ENCODE results near the gene DACH1. TPM values are rescaled to one million over a fixed set of nuclear protein-coding genes. Genes with fewer than 3 reads are reported as not detected.

DACH1 gene
- total and polyA plus RNA-seq, 9 of the 15 experiments (the other 6 are each of a cell fraction or from before 2014, with no cell fraction given), result 0.04 to 0.07 (median 0.04) TPM; not detected in 2

DNA sequence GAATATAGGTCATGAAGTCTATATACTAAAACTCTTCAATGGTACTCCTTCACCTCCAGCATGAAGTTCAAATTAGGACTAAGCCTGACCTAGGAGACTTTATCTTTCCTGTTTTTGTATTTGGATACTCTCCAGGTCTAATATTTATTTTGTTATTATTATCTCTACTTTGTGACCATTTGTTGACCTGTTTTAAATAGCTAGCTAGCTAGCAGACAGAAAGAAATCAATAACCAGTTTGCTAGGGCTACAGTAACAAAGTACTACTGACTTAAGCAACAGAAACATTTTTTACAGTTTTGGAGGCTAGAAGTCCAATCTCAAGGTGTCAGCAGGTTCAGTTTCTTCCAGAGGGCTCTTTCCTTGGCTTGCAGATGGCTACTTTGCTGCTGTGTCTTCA is 15.1 kb upstream of the DACH1 start:
- ATAC-seq (no peak), FAIRE-seq (no peak), DNase-seq (ENCODE audit: extremely low read depth in 1 of 4, low spot score in 3 of 4) (no peak)
- ChIA-PET CTCF (ENCODE audit: low intra/inter-chr PET ratio) (no interaction called here), POLR2A (no interaction called here)
- Histone ChIP-seq H3K36me3 (ENCODE audit: control insufficient read depth, insufficient read depth, low read length) (no peaks in the 10 kb centered on the region), H3K9ac (ENCODE audit: insufficient read depth in 1 of 2, low read depth in 2 of 2, low read length in 2 of 2) (no peak overlapping the region), H3K4me1 (replicated peaks in 1 of 2; ENCODE audit: control insufficient read depth in 2 of 2, insufficient read depth in 2 of 2, low read length in 2 of 2) (no peaks in the 10 kb centered on the region), H3K27me3 (ENCODE audit: control insufficient read depth in 2 of 2, insufficient read depth in 2 of 2, low read length in 2 of 2) (no peaks in the 10 kb centered on the region), H4K20me1 (replicated peaks; ENCODE audit: control insufficient read depth, insufficient read depth, low read length) (no peaks in the 10 kb centered on the region), H3K9me3 (replicated peaks; ENCODE audit: control insufficient read depth, insufficient read depth, low read depth, low read length) (no peaks in the 10 kb centered on the region), H3K79me2 (ENCODE audit: control insufficient read depth, insufficient read depth, low read length) (no peaks in the 10 kb centered on the region), H3K27ac (ENCODE audit: extremely low read depth, low read depth, low read length) (no peak overlapping the region), H3K4me2 (ENCODE audit: insufficient read depth, low read length) (no peak overlapping the region), H2AFZ (ENCODE audit: low read depth, low read length) (no peak overlapping the region), H3K9me1 (ENCODE audit: control insufficient read depth, insufficient read depth, low read length) (no peaks in the 10 kb centered on the region), H3K4me3 (no peak overlapping the region)
- in situ Hi-C loops (cut with MboI) (no loop called here), intact Hi-C loops (cut with micrococcal nuclease) (no loop called here)
- BruUV-seq (replicated peaks), result no TSS peak
- TF ChIP-seq, protein P1, sequence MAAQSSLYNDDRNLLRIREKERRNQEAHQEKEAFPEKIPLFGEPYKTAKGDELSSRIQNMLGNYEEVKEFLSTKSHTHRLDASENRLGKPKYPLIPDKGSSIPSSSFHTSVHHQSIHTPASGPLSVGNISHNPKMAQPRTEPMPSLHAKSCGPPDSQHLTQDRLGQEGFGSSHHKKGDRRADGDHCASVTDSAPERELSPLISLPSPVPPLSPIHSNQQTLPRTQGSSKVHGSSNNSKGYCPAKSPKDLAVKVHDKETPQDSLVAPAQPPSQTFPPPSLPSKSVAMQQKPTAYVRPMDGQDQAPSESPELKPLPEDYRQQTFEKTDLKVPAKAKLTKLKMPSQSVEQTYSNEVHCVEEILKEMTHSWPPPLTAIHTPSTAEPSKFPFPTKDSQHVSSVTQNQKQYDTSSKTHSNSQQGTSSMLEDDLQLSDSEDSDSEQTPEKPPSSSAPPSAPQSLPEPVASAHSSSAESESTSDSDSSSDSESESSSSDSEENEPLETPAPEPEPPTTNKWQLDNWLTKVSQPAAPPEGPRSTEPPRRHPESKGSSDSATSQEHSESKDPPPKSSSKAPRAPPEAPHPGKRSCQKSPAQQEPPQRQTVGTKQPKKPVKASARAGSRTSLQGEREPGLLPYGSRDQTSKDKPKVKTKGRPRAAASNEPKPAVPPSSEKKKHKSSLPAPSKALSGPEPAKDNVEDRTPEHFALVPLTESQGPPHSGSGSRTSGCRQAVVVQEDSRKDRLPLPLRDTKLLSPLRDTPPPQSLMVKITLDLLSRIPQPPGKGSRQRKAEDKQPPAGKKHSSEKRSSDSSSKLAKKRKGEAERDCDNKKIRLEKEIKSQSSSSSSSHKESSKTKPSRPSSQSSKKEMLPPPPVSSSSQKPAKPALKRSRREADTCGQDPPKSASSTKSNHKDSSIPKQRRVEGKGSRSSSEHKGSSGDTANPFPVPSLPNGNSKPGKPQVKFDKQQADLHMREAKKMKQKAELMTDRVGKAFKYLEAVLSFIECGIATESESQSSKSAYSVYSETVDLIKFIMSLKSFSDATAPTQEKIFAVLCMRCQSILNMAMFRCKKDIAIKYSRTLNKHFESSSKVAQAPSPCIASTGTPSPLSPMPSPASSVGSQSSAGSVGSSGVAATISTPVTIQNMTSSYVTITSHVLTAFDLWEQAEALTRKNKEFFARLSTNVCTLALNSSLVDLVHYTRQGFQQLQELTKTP (IDR thresholded peaks at IDR 0.05; ENCODE audit: low read depth in 1 of 2, partially characterized antibody in 2 of 2), result no peak

All from K562 (cell line).